Sigmoid colon (tissue), 7 donors: ENCODE data around the gene RELN. TPM values are rescaled to one million over a fixed set of nuclear protein-coding genes. Genes with fewer than 3 reads are reported as not detected.

ENCODE experiments used
- DNase-seq: peaks from one replicate; pipeline ENCODE4 v3.0.0-alpha.2; 2019
- H3K27ac ChIP-seq, 4 donors: fragments of 200-600 bp; sonication (generic); one replicate each; pipeline ENCODE4 v1.5.1; 2016 to 2019; ENCODE audit warnings: mild to moderate bottlenecking in 1 of 4
- H3K27me3 ChIP-seq, 3 donors: fragments of 200-600 bp; sonication (generic); one replicate each; pipeline ENCODE4 v1.5.1; 2019; ENCODE audit warnings: mild to moderate bottlenecking in 1 of 3
- H3K36me3 ChIP-seq, 4 donors: fragments of 200-600 bp; sonication (generic); one replicate each; pipeline ENCODE4 v1.5.1; 2016 to 2019
- H3K4me1 ChIP-seq, 4 donors: fragments of 200-600 bp; sonication (generic); one replicate each; pipeline ENCODE4 v1.5.1; 2017 to 2019
- H3K4me3 ChIP-seq, 4 donors: fragments of 200-600 bp; sonication (generic); one replicate each; pipeline ENCODE4 v1.5.1; 2017 to 2019; ENCODE audit warnings: mild to moderate bottlenecking in 2 of 4, moderate library complexity in 1 of 4
- H3K9me3 ChIP-seq, 4 donors: fragments of 200-600 bp in 3 of 4; sonication (generic) in 3 of 4; one replicate each; pipeline versions ENCODE4 v1.5.1 to v1.6.1; 2013 to 2019
- CTCF ChIP-seq, 4 experiments: fragments of 450-650 bp in 3 of 4; fragments of 200-600 bp in 1 of 4; IDR thresholded peaks; one replicate each; pipeline ENCODE4 v1.5.1; 2016 to 2019; ENCODE audit warnings: antibody characterized with exemption in 4 of 4, mild to moderate bottlenecking in 3 of 4, moderate library complexity in 2 of 4
- EP300 ChIP-seq, 4 donors: sonication (generic); formaldehyde crosslinking; IDR thresholded peaks; one replicate each; pipeline ENCODE4 v1.6.1; 2017; ENCODE audit warnings: antibody characterized with exemption in 4 of 4
- POLR2A ChIP-seq, 2 donors: fragments of 450-650 bp; IDR thresholded peaks; one replicate each; pipeline ENCODE4 v1.6.1; 2016; ENCODE audit warnings: antibody characterized with exemption in 2 of 2, mild to moderate bottlenecking in 2 of 2, moderate library complexity in 2 of 2
- POLR2AphosphoS5 ChIP-seq, 4 donors: sonication (generic); formaldehyde crosslinking; IDR thresholded peaks; one replicate each; pipeline ENCODE4 v1.6.1; 2017; ENCODE audit warnings: antibody characterized with exemption in 4 of 4
- WGBS, 2 donors: extraction: QIAGEN DNeasy Blood & Tissue Kit; methylation state at CpG; one replicate each; pipeline ENCODE4 v1.1.7; 2013; 5-methylcytosine and 5-hydroxymethylcytosine counted together
- intact Hi-C: fragments of 100-400 bp; cut with DNase I; formaldehyde crosslinking; loops from one replicate; pipeline ENCODE4 v1.15.1; 2023
- polyA plus RNA-seq, 3 donors: library from polyadenylated mRNA; stranded (reverse); fragments of 200-250 nt; gene quantifications; one replicate each; pipeline ENCODE4 v1.2.3, GENCODE V29; 2013
- total RNA-seq, 4 donors: library from RNA; depleted of rRNA; stranded (reverse); fragments of >200 nt; gene quantifications; one replicate each; pipeline ENCODE4 v1.1.0, GENCODE V29; 2016
- donor health status: healthy with polysubstance abuse.
- donor health status: Bipolar disorder and iron deficiency.
- donor health status: healthy.

RELN gene
- total and polyA plus RNA-seq, 7 donors, result under 0.01 to 9.2 (median 4.3) TPM; not detected in 1

DNA sequence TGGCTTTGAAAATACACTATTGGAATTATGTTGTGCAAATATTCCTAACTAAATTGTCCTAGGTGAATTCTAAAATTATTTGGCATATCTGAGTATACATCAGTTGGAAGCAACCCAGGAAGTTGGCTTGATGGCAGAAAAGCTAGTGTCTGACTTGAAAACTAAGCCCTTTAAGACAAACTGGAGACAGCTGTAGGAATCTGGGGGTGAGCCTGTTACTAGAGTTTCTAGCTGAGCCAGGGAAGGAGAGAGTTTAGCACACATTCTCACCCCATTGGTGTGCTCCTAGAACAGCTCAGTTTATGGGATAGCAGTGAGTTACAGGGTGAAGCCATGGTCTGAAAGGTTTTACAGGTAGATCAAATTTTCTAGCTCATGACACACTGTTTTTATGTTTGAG is 333.2 kb downstream of the RELN start:
- Histone ChIP-seq H3K9me3 (no peaks in the 10 kb centered on the region), H3K4me1 (no peaks in the 10 kb centered on the region), H3K36me3 (no peaks in the 10 kb centered on the region), H3K27me3 (no peaks in the 10 kb centered on the region), H3K27ac (no peak overlapping the region), H3K4me3 (no peak overlapping the region)
- intact Hi-C loops, result no loop called here
- TF ChIP-seq POLR2AphosphoS5 (IDR thresholded peaks at IDR 0.05) (no peak), CTCF (IDR thresholded peaks at IDR 0.05) (no peak), POLR2A (IDR thresholded peaks at IDR 0.05) (no peak), EP300 (IDR thresholded peaks at IDR 0.05) (no peak)
- no peak for DNase-seq

DNA sequence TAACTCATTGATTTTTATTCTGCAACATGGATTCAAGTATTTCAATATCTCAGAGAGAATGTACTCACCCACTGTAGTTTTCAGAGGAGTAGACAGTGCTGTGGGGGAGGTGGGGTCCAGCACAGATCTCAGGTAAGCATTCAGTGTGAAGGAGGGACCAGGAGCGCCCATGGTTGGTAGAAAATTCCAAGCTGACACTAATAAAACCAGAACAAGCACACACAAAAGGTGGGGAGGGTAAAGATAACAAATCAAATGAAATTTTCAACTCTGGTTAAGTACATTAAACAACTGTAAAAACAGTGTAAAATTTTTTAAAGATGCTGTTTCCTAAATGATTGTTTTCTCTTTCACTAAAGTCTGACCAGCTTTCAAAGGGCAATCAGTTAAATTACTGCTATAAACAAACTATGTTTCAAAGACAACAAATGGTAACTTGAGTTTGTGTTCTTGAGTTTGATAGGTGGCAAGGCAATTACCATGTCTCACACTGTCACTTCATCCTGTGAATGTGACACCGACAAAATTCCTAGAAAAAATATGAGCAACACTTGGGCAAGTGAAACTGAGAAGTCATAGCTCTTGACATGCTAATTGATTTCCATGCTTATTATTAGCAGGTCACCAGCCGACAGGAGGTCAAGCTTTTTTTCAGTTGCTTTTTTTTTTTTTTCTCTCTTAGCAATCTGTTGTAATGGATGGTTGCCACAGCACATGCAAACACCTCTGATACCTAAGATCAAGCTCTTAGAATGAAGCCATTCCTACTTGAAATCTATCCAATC is 337.7 kb downstream of the RELN start:
- no peaks in the 10 kb centered on the region for H3K36me3 ChIP-seq
- H3K27me3 ChIP-seq, result no peaks in the 10 kb centered on the region
- WGBS, 2 donors, result 18 to 21% methylated on average over 3 of the region's 3 CpGs
- H3K9me3 ChIP-seq, result peaks cover 0 to 5% (median 2%) of the 10 kb centered on the region in 4 donors
- no peak for DNase-seq
- TF ChIP-seq POLR2A (IDR thresholded peaks at IDR 0.05) (no peak), CTCF (IDR thresholded peaks at IDR 0.05) (no peak), EP300 (IDR thresholded peaks at IDR 0.05) (no peak), POLR2AphosphoS5 (IDR thresholded peaks at IDR 0.05) (no peak)
- intact Hi-C loops, result no loop called here
- no peaks in the 10 kb centered on the region for H3K4me1 ChIP-seq
- H3K4me3 ChIP-seq, result no peak overlapping the region
- H3K27ac ChIP-seq, result no peak overlapping the region

- Histone ChIP-seq H3K4me3 (no peak overlapping the region), H3K27ac (no peak overlapping the region), H3K9me3 (peaks cover 0 to 5% (median 2%) of the 10 kb centered on the region in 4 donors), H3K36me3 (no peaks in the 10 kb centered on the region), H3K27me3 (no peaks in the 10 kb centered on the region), H3K4me1 (no peaks in the 10 kb centered on the region)
- TF ChIP-seq POLR2AphosphoS5 (IDR thresholded peaks at IDR 0.05), result no peak
- no peak for TF ChIP-seq CTCF (IDR thresholded peaks at IDR 0.05)
- TF ChIP-seq POLR2A (IDR thresholded peaks at IDR 0.05), result no peak
- TF ChIP-seq EP300 (IDR thresholded peaks at IDR 0.05), result no peak
- 64 to 95% methylated on average over 2 of the region's 2 CpGs for WGBS, 2 donors
- intact Hi-C loops, result no loop called here
- no peak for DNase-seq
These were observed 340.4 kb downstream of the RELN start for GRCh38 chr7:103649052-103649451.

GRCh38 chr7:103648135-103648534 is 341.3 kb downstream of the RELN start:
- Histone ChIP-seq H3K4me1 (no peaks in the 10 kb centered on the region), H3K36me3 (no peaks in the 10 kb centered on the region), H3K27me3 (no peaks in the 10 kb centered on the region), H3K4me3 (no peak overlapping the region), H3K27ac (no peak overlapping the region), H3K9me3 (peaks cover 0 to 5% (median 3%) of the 10 kb centered on the region in 4 donors)
- TF ChIP-seq POLR2AphosphoS5 (IDR thresholded peaks at IDR 0.05) (no peak), POLR2A (IDR thresholded peaks at IDR 0.05) (no peak), EP300 (IDR thresholded peaks at IDR 0.05) (no peak), CTCF (IDR thresholded peaks at IDR 0.05) (no peak)
- no peak for DNase-seq
- intact Hi-C loops, result no loop called here
- 3 to 10% methylated on average over 1 of the region's 1 CpG for WGBS, 2 donors
